Hepatocyte (in vitro differentiated cells): ENCODE measurements around the gene BCAS3.
"Not testable (repeated sequence)": the region's sequence is repeated elsewhere in the genome, so short reads cannot be mapped to it uniquely, and the experiment has no call there.

ENCODE experiments used
- EZH2phosphoT487 ChIP-seq: fragments of 200-600 bp; sonication (generic); IDR thresholded peaks from one replicate; pipeline ENCODE4 v1.6.1; 2018; ENCODE audit warnings: antibody characterized with exemption, mild to moderate bottlenecking, low read depth, moderate library complexity; ENCODE audit not compliant: unreplicated experiment, severe bottlenecking
- TF ChIP-seq, protein P1 (sequence below): fragments of 200-600 bp; sonication (generic); IDR thresholded peaks from 2 replicates; pipeline ENCODE4 v1.5.1; 2016; ENCODE audit warnings: antibody characterized with exemption, mild to moderate bottlenecking; ENCODE audit not compliant: poor library complexity

DNA sequence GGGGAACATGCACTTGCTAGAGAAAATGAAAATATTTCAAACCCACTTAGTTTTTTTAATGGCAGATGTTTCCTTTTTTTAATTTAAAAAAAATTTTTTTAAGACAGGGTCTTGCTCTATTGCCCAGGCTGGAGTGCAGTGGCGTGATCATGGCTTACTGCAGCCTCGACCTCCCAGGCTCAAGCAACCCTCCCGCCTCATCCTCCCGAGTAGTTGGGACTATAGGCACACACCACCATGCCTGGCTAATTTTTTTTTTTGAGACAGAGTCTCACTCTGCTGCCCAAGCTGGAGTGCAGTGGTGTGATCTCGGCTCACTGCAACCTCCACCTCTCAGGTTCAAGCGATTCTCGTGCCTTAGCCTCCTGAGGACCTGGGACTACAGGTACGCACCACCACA is 469.2 kb downstream of the BCAS3 start:
- TF ChIP-seq, protein P1, sequence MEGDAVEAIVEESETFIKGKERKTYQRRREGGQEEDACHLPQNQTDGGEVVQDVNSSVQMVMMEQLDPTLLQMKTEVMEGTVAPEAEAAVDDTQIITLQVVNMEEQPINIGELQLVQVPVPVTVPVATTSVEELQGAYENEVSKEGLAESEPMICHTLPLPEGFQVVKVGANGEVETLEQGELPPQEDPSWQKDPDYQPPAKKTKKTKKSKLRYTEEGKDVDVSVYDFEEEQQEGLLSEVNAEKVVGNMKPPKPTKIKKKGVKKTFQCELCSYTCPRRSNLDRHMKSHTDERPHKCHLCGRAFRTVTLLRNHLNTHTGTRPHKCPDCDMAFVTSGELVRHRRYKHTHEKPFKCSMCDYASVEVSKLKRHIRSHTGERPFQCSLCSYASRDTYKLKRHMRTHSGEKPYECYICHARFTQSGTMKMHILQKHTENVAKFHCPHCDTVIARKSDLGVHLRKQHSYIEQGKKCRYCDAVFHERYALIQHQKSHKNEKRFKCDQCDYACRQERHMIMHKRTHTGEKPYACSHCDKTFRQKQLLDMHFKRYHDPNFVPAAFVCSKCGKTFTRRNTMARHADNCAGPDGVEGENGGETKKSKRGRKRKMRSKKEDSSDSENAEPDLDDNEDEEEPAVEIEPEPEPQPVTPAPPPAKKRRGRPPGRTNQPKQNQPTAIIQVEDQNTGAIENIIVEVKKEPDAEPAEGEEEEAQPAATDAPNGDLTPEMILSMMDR = not testable (repeated sequence)
- not testable (repeated sequence) for TF ChIP-seq EZH2phosphoT487
